Fibroblast of skin of right quadriceps (primary cell): Measurements from ENCODE around the gene PXK.
A peak's percentile ranks its signal among the peaks of the same experiment; 100 is the strongest.
"Not testable (repeated sequence)": the region's sequence is repeated elsewhere in the genome, so short reads cannot be mapped to it uniquely, and the experiment has no call there.

Experiments
- DNase-seq: peaks from one replicate; pipeline ENCODE4 v3.0.0-alpha.2; 2013

The PXK gene

DNA sequence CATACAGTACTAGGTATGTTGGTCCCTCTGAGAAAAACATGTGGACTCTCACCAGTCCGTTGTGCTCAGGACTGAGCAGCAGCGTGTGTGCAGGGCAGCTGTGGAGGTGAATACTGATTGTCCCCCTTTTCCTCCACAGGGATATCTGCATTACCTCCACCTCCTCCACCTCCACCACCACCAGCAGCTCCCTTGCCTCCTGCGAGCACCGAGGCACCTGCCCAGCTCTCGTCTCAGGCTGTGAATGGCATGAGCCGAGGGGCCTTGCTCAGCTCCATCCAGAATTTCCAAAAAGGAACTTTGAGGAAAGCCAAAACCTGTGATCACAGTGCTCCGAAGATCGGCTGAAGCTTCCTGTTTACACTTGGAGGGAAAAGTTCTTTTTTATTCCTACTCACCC lies 91.9 kb downstream of the PXK start:
- no peak for DNase-seq

- no peak for DNase-seq
Measured at GRCh38 chr3:58425782-58426181, 93.1 kb downstream of the PXK start.

DNA sequence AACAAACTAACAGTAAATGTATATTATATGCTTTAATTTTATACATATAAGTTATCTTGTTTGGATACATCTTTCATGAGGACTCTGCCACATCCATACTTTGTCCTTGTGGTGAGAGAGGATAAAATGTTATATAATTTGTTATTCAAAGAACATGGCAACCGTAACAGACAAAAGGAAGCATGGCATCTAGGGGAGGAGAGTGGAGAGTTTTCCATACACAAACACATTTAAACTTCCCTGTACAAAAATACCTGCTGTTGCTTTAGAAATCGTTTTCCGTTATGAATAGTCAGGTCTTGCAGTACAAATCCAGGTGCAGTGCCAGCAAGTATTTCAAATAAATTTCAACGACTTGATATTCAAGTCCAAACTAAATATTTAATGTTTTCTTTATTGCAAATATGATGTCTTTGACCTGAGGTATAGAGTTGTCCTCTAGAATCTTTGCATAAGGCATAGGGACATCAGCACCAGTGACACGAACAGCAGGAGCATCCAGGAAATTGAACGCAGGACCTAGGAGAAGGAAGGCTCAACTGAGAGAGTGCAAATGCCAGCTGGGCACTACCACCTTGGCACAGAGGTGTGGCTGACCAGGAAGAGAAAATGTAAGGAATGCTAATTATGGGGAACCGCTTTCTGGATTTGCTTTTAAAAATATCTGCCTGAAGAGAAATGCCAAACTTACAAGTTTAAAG lies 95.1 kb downstream of the PXK start:
- no peak for DNase-seq

- DNase-seq: no peak
Measured at GRCh38 chr3:58429657-58430056, 97.0 kb downstream of the PXK start.

DNA sequence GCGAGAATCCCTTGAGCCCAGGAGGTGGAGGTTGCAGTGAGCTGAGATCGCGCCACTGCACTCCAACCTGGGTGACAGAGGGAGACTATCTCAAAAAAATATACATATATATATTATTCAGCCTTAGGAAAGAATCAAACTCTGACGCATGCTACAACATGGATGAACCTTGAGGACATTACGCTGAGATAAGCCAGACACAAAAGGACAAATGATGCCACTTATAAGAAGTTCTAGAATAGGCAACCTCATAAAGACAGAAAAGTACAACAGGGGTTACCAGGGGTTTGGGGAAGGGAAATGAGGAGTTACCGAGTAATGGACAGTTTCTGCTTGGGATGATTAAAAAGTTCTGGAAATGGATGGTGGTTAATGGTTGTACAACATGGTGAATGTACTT lies 100.2 kb downstream of the PXK start:
- no peak for DNase-seq

DNA sequence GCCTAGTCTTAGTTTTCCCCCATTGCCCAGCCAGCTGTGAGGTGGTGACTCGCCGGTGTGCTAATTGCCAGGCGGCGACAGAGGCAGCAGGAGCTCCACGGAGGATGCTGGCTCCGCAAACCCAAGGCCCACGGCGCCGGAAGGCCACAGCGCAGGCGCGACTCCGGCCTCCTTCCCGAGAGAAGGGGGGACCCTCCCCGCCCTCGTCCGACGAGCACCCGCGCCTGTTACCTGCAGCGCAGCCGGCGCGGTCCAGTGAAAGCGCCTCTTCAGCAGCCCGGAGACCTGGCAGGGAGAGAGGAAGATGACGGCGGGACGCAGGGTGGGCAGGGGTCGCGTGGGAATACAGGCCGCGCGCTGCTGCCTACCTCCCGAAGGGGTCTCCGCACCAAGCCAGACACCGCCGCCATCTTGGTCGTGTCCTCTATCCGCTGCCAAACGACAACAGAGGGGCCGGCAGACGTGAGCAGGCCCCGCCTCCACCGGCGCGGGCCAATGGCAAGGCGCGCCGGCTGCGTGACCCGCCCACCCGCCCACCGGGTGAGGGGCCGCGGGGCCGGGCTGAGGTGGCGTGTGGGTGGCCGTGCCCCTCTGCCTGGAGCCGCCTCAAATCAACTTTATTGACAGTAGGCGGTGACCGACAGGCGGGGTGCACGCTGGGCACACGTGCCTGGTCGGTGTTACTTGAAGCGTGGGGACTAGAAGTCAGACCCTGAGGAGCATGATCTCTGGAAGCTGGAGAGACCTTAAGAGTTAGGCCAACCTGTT lies 100.9 kb downstream of the PXK start, which contains the start of gene PDHB:
TSS of gene PDHB (minus strand) at position 433 of the 768 bp plus-strand sequence. CDS start at position 410, 23 bp downstream.
- DNase-seq: peak; percentile 90

GRCh38 chr3:58434168-58434504 lies 101.4 kb downstream of the PXK start:
- no peak for DNase-seq

DNA sequence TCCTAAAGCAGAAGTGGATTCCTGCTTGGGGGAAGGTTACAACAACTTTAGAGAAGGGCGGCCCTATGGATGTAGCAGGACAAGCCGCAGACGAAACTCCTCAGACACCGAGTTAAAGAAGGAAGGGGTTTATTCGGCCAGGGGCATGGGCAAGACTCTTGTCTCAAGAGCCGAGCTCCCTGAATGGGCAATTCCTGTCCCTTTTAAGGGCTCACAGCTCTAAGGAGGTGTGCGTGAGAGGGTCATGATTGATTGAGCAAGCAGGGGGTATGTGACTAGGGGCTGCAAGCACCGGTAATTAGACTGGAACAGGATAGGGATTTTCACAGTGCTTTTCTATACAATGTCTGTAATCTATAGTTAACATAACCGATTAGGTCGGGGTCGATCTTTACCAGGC lies 101.8 kb downstream of the PXK start:
- no peak for DNase-seq

DNA sequence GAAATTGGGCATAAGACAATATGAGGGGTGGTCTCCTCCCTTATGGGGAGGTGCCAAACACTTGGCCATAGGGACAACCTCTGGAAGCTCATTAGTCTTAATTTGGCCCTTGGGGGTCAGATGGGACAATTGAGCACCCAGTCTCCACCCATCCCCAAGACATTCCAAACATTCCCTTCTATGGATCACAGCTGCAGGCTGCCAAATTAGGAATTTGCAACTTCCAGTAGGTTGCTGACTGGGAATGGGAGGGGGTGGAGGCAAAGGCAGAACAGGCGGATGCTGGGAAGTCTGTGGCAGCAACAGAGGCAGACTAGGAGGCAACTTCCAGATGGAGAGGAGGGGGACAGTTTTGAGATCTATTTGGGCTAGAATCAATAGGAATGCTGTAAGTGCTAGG lies 102.3 kb downstream of the PXK start:
- peak; percentile 93 for DNase-seq

- DNase-seq: not testable (repeated sequence)
Measured at GRCh38 chr3:58437276-58437675, 104.6 kb downstream of the PXK start.

DNA sequence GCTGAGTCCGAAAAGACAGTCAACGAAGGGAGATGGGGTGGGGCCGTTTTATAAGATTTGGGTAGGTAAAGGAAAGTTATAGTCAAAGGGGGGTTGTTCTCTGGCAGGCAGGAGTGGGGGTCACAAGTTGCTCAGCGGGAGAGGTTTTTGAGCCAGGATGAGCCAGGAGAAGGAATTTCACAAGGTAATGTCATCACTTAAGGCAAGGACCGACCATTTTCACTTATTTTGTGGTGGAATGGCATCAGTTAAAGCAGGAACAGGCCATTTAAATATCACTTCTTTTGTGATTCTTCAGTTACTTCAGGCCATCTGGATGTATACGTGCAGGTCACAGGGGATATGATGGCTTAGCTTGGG lies 108.3 kb downstream of the PXK start:
- DNase-seq: not testable (repeated sequence)

- no peak for DNase-seq
Measured at GRCh38 chr3:58441514-58442450, 109.1 kb downstream of the PXK start.

GRCh38 chr3:58452176-58452575 lies 119.5 kb downstream of the PXK start:
- no peak for DNase-seq

DNA sequence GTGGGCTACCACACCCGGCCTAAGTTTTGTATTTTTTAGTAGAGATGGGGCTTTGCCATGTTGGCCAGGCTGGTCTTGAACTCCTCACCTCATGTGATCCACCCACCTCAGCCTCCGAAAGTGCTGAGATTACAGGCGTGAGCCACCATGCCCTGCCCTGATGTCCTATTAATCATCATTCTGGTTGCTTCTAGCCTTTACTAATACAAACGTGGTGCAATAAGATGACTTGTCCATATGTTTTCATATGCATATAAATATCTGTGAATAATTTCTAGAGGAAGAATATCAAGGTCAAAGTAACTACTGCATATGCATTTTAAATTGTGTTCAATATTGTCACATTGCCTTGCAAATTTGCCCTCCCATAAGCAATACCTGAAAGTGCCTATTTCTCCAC lies 126.5 kb downstream of the PXK start:
- no peak for DNase-seq

DNA sequence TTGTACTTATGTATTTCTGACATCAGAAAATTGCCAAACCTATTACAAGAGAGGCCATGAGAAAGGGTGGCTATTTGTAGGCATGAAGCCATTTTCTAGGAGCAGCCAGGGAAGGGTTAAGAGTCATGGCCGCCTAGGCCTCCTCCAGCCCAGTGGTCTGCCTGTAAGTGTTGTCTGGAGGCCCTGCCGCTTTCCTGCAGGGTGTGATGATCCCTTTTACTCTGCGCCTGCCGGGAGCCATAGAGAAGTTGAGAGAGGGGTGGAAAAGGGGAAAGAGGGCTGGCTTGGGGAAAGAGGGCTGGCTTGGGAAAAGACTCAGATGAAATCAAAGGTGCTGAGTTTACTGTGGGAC lies 130.1 kb downstream of the PXK start:
- DNase-seq: no peak

GRCh38 chr3:58463181-58463941 lies 130.7 kb downstream of the PXK start:
- DNase-seq: peak; percentile 86

DNA sequence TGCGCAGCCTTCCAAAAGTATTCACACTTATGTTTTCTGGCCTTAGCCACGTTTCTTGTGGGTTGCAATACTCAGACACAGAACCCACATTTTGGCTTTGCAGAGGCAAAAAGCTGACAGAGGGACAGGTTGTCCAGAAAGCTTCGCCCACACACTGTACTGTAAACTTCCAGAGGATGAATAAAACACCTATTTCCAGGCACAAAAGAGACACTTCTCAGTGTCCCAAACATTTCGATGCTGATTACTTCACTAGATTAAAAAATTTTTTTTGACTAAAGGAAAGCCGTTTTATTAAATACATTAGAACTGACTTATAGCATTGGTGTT lies 131.2 kb downstream of the PXK start:
- DNase-seq: no peak

DNA sequence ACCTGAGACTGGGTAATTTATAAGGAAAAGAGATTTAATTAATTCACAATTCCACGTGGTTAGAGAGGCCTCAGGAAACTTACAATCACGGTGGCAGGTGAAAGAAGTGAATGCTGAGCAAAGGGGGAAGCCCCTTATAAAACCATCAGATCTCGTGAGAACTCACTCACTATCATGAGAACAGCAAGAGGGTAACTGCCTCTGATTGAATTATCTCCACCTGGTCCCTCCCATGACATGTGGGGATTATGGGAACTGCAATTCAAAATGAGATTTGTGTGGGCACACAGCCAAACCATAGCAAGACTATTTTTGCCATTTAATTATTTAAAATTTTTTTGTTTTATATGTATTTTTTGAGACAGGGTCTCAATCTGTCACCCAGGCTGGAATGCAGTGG lies 132.2 kb downstream of the PXK start:
- no peak for DNase-seq

DNA sequence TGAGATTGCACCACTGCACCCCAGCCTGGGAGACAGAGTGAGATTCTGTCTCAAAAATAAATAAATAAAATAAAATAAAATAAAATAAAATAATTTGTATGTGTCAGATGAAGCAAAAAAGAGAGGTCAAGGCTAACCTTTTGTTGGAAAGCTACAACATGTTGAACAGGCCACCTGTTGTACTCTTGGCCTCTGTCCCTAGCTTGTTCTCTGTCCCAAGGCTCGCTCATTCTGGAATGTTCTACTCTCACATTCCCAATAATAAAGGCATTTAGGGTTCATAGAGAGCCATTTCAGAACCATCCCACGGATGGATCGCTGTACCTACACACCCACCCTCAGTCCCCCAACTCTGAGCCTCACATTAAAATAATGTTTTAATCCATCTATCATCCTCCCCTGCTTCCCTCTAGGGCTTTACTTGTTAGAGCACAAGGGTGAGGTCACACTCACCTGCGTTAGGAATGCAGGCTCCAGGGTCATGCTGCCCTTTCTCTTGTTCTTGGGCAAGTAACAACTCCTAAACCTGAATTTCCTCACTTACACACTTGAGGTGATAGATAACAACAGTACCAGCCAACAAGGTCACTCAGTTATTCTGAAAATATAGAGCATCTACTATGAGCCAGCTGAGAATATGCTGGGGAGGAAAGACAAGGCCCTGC lies 134.3 kb downstream of the PXK start:
- DNase-seq: no peak

GRCh38 chr3:58469096-58469495 lies 136.4 kb downstream of the PXK start:
- no peak for DNase-seq

- no peak for DNase-seq
Measured at GRCh38 chr3:58470363-58471024, 137.8 kb downstream of the PXK start.
